DMS114 treated with DMSO at 0.1 percent for 48 hours (cell line): ENCODE results near the gene ZBTB16.

Experiments used
- DNase-seq: peaks from one replicate; lab custom pipeline; 2025; ENCODE audit not compliant: unreplicated experiment; lab: John Stamatoyannopoulos, UW

ZBTB16 gene

DNA sequence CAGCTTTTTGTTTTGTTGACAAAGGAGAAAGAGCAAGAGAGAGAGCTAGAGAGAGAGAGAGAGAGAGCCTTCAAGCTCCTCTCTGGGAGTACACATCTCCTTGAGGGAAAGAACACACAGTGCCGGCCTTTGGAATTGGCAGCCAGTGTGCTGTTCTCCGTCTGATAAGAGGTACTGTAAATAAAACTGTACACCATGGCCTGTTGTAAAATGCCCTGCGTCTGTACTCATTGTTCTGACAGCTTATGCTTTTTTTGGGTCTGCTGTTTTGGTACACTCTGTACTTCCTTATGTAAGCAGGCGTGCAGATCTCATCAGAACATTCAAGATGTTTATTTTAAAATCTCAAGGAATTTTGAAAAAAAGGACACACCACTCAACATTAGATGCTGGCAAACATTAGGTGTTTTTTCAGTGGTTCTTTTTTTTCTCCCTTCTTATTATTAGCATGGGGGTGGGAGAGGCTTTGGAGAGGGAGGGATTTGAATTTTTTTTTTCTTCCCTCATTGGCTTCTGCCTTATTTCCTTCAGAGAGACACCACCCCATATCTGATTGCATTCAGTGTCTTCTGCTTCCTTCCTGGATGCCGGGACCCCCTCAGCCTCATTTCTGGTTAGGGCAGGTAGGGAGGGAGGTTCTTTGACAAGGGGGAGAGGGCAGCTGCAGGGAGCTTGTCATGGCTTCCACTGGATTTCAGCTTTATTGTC lies 119.9 kb downstream of the ZBTB16 start:
- no peak for DNase-seq

DNA sequence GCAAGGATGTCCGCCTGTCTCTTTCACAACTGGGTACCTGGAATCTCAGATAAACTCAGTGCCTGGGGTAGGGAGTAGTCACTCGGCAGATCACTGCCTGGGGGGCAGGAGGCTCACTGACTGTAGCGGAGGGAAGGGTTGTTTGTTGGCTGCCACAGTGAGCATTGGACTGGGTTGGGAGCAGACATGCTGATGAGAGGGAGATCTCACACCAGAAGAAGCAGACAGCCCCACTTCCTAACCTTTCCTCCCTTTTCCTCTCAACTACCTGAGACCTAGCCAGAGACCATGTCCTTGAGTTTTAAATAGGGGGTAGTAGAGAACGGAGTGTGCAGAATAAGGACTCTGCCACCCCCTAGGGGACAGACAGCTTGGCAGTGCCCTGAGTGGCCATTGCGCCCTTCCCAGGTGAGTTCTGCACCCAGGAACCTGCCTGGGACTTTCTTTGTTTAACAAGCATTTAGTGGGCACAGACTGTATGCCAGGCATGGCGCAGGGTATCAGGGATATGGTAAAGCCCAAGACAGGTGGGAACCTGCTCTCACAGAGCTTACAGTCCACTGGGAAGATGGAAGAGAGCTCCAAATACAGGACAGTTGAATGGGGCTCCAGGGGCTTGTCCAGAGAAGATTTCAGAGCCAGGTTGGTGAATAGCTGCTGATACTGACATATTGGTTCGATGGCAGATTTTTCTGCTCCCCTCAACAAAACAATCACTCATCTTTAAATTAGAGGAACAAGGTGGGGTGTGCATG lies 121.0 kb downstream of the ZBTB16 start:
- DNase-seq, result no peak

DNA sequence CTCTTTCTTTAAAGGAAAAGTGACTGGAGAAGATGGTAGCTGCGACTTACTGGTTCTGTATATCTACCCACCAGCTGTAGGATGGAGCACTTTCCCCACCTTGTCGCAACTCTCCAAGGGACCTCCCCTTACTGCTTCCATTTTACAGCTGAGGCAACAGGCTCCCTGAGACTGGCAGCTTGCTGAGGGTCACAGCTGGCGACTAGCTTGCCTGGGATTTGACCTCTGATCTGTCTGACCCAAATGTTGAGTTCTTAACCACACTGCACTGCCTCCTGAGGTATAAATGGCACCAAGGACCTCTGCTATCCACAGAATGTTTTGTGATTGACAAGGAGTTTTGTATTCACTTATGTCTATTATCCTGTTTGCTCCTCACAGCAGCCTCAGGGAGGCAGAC lies 121.7 kb downstream of the ZBTB16 start:
- no peak for DNase-seq

DNA sequence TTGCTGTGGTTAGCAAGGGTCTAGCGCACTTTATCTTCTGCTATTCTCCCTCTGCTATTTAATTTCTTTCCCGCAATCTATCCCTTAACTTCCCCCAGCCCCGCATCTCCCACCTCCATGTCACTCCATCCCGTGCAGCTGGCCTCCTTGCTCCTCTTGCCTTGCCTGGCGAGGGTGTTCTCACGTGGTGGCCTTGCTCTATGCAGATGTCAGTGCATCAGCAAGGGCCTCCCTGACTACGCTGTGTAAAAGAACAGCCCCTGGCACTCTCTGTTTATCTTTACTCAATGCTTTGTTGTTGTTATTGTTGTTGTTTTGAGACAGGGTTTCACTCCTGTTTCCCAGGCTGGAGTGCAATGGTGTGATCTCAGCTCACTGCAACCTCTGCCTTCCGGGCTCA lies 122.2 kb downstream of the ZBTB16 start:
- DNase-seq, result no peak

DNA sequence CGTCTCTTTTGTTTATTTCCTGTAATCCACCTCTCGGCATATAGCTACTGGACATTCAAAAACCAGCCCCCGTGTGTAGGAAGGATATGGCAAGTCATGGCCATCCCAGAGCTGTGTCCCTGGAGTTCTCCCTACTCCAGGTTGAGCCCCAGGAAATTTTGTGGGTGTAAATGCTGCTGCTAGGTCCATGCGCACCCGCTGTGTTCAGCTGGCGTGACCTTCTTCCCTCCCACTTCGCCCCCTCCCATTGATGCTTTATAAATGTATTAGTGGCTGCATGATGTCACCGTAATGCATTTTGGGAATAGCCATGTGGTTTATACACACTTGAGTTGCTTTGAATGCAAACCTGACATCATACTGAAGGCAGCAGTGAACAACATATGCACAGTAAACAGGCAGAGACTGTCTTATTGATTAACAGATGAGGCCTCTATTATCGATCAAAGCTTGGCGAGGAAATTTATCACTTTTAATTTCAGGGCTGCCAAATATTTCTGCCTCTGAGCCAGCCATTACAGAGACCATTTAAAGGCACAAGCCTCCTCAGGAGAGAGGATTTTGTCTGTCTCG lies 123.0 kb downstream of the ZBTB16 start:
- no peak for DNase-seq

DNA sequence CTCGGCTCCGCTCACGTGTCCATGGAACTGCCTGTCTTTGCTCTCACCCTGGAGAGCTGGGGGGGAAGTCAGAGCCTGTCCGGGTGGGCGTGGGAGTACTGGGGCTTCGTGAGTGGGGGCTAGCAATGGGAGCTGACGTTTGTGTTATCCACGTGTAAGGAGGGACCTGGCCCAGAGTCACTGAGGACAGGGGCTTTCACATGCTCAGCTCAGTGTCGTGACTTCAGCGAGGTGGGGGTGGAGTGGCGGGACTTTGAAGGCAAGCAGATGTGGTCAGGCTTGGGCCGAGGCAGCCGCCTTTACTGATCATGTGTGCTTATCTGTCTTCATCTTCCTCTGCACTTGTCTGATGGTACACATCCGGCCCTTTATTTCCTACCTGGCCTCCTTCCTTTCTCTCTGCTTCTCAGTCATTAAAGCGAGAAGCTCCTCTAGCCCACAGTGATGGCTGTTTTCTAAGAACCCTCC lies 123.6 kb downstream of the ZBTB16 start:
- no peak for DNase-seq

DNA sequence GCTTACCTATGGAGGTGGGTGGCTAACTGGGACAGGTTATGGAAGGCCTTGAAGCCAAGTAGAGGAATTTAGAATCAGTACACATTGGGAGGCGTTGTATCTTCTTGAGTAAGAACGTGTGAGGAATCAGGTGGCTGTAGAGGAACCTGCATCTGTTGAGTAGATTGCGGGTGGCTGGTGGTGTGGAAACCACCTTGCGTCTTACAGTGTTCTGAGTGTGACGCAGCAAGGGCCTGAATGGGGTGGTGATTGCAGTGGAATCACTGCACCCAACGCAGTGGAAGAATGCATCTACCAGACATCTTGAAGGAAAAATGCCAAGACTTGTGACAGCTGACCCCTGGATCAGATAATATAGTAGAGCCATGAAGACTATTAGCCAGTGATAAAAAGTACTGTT lies 125.9 kb downstream of the ZBTB16 start:
- no peak for DNase-seq

DNA sequence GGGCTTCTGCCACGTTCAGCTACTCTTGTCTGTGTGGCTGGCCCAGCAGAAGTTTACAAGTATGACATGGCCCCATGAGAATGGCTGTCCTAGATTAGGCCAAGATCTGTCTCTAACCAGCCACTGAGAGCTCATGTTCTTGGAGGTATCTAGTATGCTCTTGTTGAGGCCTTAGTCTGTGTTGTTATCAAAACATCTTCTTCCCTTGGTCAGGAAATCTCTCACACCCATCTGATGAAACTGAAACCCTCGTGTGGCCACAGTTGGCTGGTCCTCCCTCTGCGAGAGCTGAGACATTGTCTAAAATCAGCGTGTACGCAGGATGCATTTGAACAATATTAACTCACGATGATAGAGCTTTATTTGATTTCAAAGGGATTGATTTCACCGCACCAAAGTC lies 127.7 kb downstream of the ZBTB16 start:
- no peak for DNase-seq

DNA sequence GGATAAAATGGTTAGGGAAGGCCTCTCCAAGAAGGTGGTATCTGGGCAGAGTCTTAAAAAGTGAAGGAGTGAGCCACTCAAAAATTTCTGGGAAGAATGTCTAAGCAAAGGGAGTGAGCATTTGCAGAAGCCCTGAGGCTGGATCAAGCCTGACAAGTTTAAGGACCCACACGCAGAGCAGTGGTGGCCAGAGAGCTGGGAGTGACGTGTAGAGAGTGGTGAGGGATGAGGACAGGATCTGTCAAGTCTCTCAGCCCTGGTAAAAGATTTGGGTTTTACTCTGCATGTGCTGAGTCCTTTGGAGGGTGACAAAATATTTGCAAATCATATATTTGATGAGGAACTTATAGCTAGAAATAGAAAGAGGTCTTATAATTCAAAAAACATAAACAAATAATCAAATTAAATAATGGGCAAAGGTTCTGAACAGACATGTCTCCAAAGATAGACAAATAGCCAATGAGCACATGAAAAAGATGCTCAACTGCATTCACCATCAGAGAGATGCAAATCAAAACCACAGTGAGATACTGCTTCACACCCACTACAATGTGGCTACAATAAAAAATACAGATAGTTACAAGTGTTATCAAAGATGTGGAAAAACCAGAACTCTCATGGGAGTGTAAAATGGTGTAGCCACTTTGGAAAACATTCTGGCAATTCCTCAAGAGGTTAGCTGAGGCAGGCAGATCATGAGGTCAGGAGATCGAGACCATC lies 129.5 kb downstream of the ZBTB16 start:
- no peak for DNase-seq

DNA sequence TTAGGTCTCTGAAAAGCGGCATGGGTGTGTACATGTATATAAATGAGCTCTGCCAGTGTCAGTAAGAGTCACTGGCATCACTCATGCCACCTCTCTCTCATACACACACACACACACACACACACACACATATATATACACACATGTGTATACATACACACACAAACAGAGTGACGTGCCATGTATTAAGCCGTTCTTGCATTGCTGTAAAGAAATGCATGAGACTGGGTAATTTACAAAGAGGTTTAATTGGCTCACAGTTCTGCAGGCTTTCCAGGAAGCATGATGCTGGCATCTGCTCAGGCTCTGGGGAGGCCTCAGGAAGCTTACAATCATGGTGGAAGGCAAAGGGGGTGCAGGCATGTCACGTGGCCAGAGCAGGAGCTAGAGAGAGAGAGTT lies 131.1 kb downstream of the ZBTB16 start:
- no peak for DNase-seq

DNA sequence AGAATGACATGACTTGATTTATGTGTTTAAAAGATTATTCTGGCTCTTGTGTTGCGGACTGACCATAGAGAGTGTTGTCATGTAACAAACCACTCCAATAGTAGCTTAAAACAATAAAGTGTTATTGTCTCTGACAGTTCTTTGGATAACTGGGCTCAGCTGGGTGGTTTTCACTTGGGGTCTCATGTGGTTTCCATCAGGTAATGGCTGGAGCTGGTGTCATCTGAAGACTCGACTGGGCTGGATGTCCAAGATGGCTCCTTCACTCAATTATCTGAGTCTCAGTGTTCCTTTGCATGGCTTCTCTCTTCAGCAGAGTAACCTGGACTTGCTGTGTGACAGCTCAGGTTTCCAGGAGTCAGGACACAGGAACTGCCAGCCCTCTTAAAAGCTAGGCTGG lies 132.4 kb downstream of the ZBTB16 start:
- no peak for DNase-seq

DNA sequence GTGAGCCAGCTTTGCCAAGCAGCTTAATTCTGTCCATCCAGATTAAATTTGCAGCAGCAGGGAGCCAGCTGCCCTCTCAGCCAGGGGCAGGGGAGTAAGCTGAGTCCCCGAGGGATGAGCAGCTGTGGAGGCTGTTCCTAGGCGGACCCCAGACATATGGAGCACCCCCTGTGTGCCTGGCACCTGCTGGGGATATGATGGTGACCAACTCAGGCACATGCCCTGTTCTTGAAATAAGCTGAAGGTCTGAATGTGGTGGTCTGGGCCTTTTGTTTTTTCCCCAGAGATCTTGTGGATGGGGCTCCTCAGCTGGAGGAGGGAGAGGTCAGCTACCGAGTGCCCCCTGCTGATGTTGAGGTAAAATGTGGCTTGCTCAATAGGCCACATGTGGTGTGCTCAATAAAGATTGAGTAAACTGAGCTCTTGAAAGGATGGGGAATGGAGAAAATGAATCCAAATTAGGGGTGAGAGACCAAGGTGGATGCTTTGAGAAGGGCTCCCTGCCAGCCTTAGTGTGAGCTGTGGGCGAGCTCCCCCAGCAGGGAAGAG lies 133.4 kb downstream of the ZBTB16 start:
- DNase-seq, result no peak

DNA sequence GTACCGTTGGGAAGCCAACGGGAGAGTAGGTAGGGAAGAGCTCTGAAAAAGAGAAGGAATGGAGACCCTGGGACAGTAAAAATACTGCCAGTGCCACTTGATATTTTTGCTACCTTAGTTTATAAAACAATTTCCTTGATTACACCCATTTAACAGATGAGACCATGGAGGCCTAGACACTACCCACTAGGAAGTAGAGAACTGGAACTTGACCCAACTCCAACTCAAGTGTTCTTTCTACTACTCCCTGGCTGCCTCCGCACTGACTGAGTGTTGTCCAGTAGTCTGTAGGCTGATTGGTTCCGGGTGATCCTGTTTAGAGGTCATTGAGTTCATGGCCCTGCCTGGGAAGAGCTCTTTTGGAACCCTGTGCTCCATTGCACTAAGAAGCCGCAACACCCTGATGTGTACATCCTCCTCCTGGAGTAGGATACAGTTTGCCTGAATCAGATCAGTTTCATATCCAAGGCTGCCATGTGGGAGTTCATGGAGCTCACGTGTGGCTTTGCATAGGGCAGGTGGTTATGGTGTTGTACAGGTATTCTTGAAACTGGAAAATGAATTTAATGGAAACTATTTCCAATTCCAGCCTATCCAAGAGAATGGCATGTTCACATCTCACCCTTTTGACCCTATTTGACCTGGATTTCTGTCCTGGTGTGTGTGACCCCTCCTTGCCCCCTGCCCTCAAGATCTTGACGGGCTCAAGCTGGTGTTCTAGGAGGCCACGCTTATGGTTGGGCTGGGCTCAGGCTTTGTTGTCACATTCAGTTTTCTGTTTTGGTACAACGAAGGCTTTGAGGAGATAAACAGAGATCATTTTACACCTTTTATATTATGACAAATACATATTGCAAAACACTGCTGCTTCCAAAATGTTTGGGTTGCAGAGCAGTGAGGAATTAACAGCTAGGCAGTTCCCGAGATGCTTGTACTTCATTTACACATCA lies 134.5 kb downstream of the ZBTB16 start:
- DNase-seq, result no peak

DNA sequence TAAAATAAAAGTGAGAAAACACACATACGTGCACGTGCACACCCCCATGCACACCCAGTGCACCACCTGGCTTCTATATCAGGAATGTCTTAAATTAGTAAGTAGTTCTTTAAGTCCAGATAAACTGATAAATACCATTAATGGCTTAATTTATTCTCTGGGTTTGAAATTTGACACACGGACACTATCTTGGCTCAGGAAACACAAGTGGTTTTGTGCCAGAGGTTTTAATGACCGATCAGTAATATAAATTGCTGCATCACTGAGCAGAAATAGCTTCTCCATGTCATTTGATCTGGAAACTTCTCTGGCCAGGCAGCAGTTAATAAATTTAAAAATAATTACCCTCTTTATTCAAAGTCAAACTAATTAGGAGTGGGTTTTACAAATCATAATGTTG lies 135.2 kb downstream of the ZBTB16 start:
- no peak for DNase-seq

DNA sequence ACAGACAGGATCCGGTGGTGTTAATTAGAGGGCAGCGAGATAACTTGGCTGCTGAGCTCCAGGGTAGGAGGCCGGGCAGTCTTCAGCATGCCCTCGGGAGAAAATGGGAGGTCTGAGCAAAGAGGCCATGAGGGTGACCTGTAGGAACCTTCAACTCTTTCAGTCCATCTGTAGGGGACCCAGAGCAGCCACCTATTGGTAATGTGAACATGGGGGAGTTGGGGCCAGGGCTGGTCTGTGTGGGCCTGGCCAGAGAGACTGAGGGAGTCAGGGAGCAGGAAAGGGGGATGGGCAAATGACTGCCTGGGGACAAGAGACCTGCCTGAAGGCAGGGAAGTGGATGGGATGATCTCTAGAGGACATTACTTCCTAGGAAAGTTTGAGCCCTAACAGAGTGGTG lies 135.6 kb downstream of the ZBTB16 start:
- no peak for DNase-seq

DNA sequence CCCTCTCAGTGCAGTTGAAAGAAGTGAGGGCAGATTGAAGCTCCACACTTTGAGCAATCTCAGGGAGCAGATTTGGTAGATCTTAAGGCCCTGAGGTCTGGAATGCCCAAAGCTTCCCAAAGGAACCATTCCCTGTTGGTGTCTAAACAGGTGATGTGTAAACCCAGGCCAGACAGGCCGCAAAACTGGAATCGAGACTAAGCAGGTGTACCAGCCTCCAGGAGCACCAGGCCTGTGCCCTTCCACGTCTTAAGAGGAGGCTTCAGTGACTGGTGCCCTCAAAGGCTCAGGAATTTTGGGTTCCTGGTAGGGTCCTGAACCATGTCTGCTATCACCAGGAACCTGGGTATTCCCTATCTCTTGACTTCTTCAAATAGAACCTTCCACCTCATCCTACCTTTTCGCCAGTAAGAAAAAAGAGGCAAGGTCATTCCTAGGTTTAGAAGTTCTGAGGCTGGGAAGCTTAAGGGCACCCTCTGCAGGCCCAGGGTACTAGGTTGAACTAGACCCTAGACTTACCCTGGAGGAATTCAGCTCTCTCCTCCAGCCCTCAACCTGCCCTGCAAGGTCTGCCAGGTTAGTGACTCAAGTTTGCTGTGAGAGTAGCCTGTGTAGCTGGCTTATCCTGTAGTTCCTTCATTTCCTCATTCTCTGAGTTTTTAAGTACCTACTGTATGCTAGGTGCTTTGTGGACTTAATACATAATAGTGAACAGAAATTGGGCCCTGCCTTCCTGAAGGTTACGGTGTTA lies 136.6 kb downstream of the ZBTB16 start:
- no peak for DNase-seq

DNA sequence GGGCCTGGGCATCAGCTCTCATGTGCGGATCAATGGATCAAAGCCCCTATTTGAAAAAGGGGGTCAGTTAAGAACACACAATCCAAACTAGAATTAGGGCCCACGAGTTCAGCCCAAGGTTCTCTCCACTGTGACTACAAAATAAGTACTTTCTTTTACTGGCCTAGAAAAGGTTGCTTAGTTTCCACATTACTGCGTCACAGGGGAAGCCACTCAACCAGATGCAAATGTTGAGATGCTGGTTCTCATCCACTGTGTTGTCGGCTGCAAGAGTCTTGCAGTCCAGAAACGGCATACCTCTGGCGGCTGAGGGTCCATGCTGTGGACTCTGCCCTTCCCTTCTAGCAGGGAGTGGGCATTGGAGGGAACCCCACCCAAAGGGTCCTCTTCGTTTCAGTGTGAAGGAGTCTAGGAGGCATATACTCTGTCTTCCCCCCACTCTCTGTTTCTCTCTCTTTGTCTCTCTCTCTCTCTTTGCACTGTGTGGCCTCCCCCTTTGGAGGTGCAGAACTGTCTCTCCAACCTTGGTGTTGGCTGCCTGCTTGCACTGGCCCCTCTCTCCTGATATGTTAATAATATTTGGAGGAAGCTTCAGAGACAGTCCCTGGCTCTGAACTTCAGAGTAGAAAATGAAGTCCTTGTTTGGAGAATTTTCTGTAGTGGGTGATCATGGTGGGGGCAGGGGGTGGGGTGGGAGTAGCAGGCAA lies 137.6 kb downstream of the ZBTB16 start:
- DNase-seq, result no peak

DNA sequence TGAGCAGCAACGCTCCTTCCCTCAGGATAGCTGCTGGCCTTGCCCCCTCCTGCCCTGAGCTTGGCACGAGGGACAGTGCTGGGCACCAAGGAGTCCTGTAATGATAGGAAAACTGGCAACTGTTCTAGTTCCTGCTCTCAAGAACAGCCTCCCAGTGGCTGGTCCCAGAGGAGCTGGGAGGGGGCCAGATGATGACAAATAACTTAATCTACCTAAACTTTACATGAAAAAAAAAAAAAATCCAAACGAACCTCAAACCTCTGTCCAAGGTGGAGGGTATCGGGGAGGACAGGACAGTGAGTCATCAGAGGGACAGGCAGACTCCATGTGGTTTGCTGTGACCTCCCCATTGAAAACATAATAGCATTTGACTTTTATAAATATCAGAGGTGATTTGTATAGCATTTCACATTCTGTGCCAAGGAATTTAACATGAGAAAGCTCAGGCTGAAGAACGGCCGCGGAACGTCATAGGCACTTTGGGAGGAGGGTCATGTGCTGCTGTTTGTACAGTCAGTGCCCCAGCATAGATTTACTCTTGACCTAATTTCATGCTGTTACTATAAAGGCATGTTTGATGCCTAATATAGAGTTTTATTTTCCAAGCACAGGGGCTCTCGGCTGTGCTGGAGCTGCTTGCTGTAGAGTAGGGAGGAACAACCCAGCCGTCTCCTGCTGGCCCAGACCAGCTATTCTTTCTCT lies 138.4 kb downstream of the ZBTB16 start:
- DNase-seq, result no peak
